Measurements from ENCODE around the gene MAPK8IP2. TPM values are rescaled to one million over a fixed set of nuclear protein-coding genes. Genes with fewer than 3 reads are reported as not detected.

The MAPK8IP2 gene
- total and polyA plus RNA-seq, 2 of the 13 experiments (the other 11 are each of a cell fraction or from before 2014, with no cell fraction given): 1.3 to 2.6 TPM

DNA sequence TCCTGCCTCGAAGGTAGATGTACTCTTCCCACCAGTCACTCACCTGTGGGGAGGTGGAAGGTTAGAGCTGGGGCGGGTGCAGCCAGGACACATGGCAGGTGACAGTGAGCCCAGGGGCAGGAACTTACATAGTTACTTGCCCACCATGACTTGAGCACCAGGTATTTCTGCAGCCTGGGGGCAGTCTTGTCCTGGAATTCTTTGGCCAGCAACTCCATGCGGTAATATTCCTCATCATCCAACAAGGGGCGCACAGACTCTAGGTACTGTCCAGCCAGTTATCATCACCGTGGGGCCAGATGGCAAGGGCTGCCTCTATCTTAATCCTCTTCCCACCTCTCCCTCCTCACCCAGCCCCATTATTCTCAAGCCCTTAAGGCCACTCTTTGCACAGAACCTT is 24.5 kb upstream of the MAPK8IP2 start (continued):
- TF ChIP-seq, protein P1, sequence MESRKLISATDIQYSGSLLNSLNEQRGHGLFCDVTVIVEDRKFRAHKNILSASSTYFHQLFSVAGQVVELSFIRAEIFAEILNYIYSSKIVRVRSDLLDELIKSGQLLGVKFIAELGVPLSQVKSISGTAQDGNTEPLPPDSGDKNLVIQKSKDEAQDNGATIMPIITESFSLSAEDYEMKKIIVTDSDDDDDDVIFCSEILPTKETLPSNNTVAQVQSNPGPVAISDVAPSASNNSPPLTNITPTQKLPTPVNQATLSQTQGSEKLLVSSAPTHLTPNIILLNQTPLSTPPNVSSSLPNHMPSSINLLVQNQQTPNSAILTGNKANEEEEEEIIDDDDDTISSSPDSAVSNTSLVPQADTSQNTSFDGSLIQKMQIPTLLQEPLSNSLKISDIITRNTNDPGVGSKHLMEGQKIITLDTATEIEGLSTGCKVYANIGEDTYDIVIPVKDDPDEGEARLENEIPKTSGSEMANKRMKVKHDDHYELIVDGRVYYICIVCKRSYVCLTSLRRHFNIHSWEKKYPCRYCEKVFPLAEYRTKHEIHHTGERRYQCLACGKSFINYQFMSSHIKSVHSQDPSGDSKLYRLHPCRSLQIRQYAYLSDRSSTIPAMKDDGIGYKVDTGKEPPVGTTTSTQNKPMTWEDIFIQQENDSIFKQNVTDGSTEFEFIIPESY (CRISPR knock-in tag; IDR thresholded peaks at IDR 0.05): 0 out of 2 replicates have a peak, but pooled peaks have one; percentile 14
- TF ChIP-seq TFDP2 (CRISPR knock-in tag; IDR thresholded peaks at IDR 0.05): no peak
- TF ChIP-seq, protein P2, sequence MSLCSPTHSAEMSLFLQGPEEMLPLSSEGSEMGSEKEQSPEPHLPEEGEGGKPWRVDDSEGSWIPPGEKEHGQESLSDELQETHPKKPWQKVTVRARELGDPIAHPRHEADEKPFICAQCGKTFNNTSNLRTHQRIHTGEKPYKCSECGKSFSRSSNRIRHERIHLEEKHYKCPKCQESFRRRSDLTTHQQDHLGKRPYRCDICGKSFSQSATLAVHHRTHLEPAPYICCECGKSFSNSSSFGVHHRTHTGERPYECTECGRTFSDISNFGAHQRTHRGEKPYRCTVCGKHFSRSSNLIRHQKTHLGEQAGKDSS (CRISPR knock-in tag; IDR thresholded peaks at IDR 0.05; ENCODE audit: borderline replicate concordance, low read depth): no peak
- TF ChIP-seq IKZF1 (IDR thresholded peaks at IDR 0.05): no peak
- no peak for TF ChIP-seq MAZ (IDR thresholded peaks at IDR 0.05; ENCODE audit: borderline replicate concordance, low read depth, low read length)
- TF ChIP-seq MAZ (CRISPR knock-in tag; IDR thresholded peaks at IDR 0.05; ENCODE audit: low read depth): 0 out of 2 replicates have a peak, but pooled peaks have one; percentile 14
- peak in 1 of 2 experiments; percentile 51; a peak in 2 of 4 replicates for TF ChIP-seq HMGXB4 (CRISPR knock-in tag; IDR thresholded peaks at IDR 0.05; ENCODE audit: borderline replicate concordance in 1 of 2, low read depth in 1 of 2)
- TF ChIP-seq ZNF12 (CRISPR knock-in tag; IDR thresholded peaks at IDR 0.05): no peak
- TF ChIP-seq, protein P3, sequence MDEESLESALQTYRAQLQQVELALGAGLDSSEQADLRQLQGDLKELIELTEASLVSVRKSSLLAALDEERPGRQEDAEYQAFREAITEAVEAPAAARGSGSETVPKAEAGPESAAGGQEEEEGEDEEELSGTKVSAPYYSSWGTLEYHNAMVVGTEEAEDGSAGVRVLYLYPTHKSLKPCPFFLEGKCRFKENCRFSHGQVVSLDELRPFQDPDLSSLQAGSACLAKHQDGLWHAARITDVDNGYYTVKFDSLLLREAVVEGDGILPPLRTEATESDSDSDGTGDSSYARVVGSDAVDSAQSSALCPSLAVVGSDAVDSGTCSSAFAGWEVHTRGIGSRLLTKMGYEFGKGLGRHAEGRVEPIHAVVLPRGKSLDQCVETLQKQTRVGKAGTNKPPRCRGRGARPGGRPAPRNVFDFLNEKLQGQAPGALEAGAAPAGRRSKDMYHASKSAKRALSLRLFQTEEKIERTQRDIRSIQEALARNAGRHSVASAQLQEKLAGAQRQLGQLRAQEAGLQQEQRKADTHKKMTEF (CRISPR knock-in tag; IDR thresholded peaks at IDR 0.05): no peak
- TF ChIP-seq CTCF (CRISPR knock-in tag; IDR thresholded peaks at IDR 0.05): peak; percentile 81
- TF ChIP-seq ZNF136 (CRISPR knock-in tag; IDR thresholded peaks at IDR 0.05; ENCODE audit: low read depth): no peak
- TF ChIP-seq U2AF1 (optimal IDR thresholded peaks at IDR 0.05; ENCODE audit: low read depth, low read length): no peak
- peak; percentile 30; the same call in 1 of the 2 replicates for TF ChIP-seq RXRB (CRISPR knock-in tag; IDR thresholded peaks at IDR 0.05; ENCODE audit: borderline replicate concordance)
- peak; percentile 26; the same call in 1 of the 2 replicates for TF ChIP-seq ZNF331 (CRISPR knock-in tag; IDR thresholded peaks at IDR 0.05)
- TF ChIP-seq NR2F2 (IDR thresholded peaks at IDR 0.05; ENCODE audit: borderline replicate concordance, low read depth): no peak
- peak; percentile 87 for TF ChIP-seq TEAD3 (CRISPR knock-in tag; optimal IDR thresholded peaks at IDR 0.05; ENCODE audit: borderline replicate concordance)
- peak; percentile 94 for TF ChIP-seq RAD21 (CRISPR knock-in tag; IDR thresholded peaks at IDR 0.05)
- no peak for TF ChIP-seq ZNF446 (CRISPR knock-in tag; IDR thresholded peaks at IDR 0.05)
- no peak for TF ChIP-seq CENPX (CRISPR knock-in tag; IDR thresholded peaks at IDR 0.05)
- no peak for TF ChIP-seq MAFG (CRISPR knock-in tag; IDR thresholded peaks at IDR 0.05)
- no peak for TF ChIP-seq RFXANK (CRISPR knock-in tag; IDR thresholded peaks at IDR 0.05)
- no peak for TF ChIP-seq ZNF256 (CRISPR knock-in tag; conservative IDR thresholded peaks at IDR 0.05)
